K562 (cell line): Measurements from ENCODE around the gene SNTG2. TPM values are rescaled to one million over a fixed set of nuclear protein-coding genes. Genes with fewer than 3 reads are reported as not detected.

Experiments
- ATAC-seq: fragments of 200-7000 bp; cut with Tn5 transposase; 3 replicates; pipeline ENCODE4 v1.9.1; 2020; ENCODE audit warnings: moderate library complexity
- BruUV-seq: library from RNA; stranded (reverse); fragments of 400-500 nt; replicated peaks from 2 replicates; lab custom pipeline; 2021; lab: Mats Ljungman, UMichigan
- CTCF ChIA-PET: fragments of 300-600 bp; formaldehyde crosslinking; extraction: SDS; loops from one replicate; lab custom pipeline; 2021; ENCODE audit warnings: low intra/inter-chr PET ratio; lab: Yijun Ruan, JAX
- POLR2A ChIA-PET: fragments of 300-600, 350-650 bp; sonication (Branson Sonifier 250); formaldehyde crosslinking; extraction: SDS; loops from one replicate; lab custom pipeline; 2021; ENCODE audit warnings: antibody characterized with exemption, inconsistent platforms; lab: Yijun Ruan, JAX
- DNase-seq, 4 experiments: peaks; one replicate each; pipeline versions ENCODE4 v3.0.0 to v3.0.0-alpha.2; 2011 to 2018; ENCODE audit warnings: low spot score in 3 of 4, mixed read lengths in 3 of 4; ENCODE audit errors: extremely low read depth in 1 of 4
- FAIRE-seq: peaks from 2 replicates; lab custom pipeline; 2011; peaks lifted over from hg19 to GRCh38; lab: Jason Lieb, UNC
- H2AFZ ChIP-seq: 2 replicates; pipeline ENCODE4 v1.6.0; 2011; ENCODE audit warnings: low read depth, low read length, control low read depth, inconsistent platforms
- H3K27ac ChIP-seq: fragments of 200-600 bp; 3 replicates; pipeline ENCODE4 v1.8.0; 2011; ENCODE audit warnings: low read depth, mild to moderate bottlenecking, control low read depth, inconsistent platforms, low read length, moderate library complexity, mixed read lengths; ENCODE audit errors: extremely low read depth
- H3K27me3 ChIP-seq, 2 experiments: fragments of 300-600 bp in 1 of 2; 2 replicates in 1 of 2; 3 replicates in 1 of 2; pipeline versions ENCODE4 v1.6.0 to v1.8.0; 2011; ENCODE audit warnings: inconsistent platforms in 2 of 2, low read length in 2 of 2, mild to moderate bottlenecking in 1 of 2, mixed read lengths in 1 of 2, moderate library complexity in 1 of 2; ENCODE audit not compliant: control insufficient read depth in 2 of 2, insufficient read depth in 2 of 2
- H3K36me3 ChIP-seq: fragments of 300-600 bp; 3 replicates; pipeline ENCODE4 v1.8.0; 2011; ENCODE audit warnings: mild to moderate bottlenecking, low read length, inconsistent platforms; ENCODE audit not compliant: control insufficient read depth, insufficient read depth
- H3K4me1 ChIP-seq, 2 experiments: fragments of 200-600 bp in 1 of 2; replicated peaks in 1 of 2; 2 replicates in 1 of 2; 3 replicates in 1 of 2; pipeline versions ENCODE4 v1.5.1 to v1.8.0; 2011; ENCODE audit warnings: inconsistent platforms in 2 of 2, low read length in 2 of 2, mild to moderate bottlenecking in 1 of 2, mixed read lengths in 1 of 2, moderate library complexity in 1 of 2; ENCODE audit not compliant: control insufficient read depth in 2 of 2, insufficient read depth in 2 of 2
- H3K4me2 ChIP-seq: 2 replicates; pipeline ENCODE4 v1.6.1; 2011; ENCODE audit warnings: low read length, control low read depth, inconsistent platforms, mixed read lengths; ENCODE audit not compliant: insufficient read depth
- H3K4me3 ChIP-seq: fragments of 200-600 bp; sonication (generic), shearing (Covaris generic); 2 replicates; pipeline ENCODE4 v1.5.1; 2016; ENCODE audit warnings: control low read depth, inconsistent platforms
- H3K79me2 ChIP-seq: fragments of 200-600 bp; 3 replicates; pipeline ENCODE4 v1.8.0; 2011; ENCODE audit warnings: low read length, inconsistent platforms; ENCODE audit not compliant: control insufficient read depth, insufficient read depth
- H3K9ac ChIP-seq, 2 experiments: 2 replicates each; pipeline versions ENCODE4 v1.6.0 to v1.6.1; 2011; ENCODE audit warnings: low read depth in 2 of 2, low read length in 2 of 2, control low read depth in 1 of 2, inconsistent platforms in 1 of 2, mild to moderate bottlenecking in 1 of 2, mixed read lengths in 1 of 2; ENCODE audit not compliant: insufficient read depth in 1 of 2
- H3K9me1 ChIP-seq: one replicate; pipeline ENCODE4 v1.6.0; 2011; ENCODE audit warnings: inconsistent platforms, mild to moderate bottlenecking, low read length, moderate library complexity; ENCODE audit not compliant: control insufficient read depth, insufficient read depth
- H3K9me3 ChIP-seq: replicated peaks from 2 replicates; pipeline ENCODE4 v1.5.1; 2011; ENCODE audit warnings: low read depth, low read length, inconsistent platforms; ENCODE audit not compliant: control insufficient read depth, insufficient read depth
- H4K20me1 ChIP-seq: replicated peaks from 2 replicates; pipeline ENCODE4 v1.6.1; 2011; ENCODE audit warnings: low read length, inconsistent platforms, mixed read lengths; ENCODE audit not compliant: control insufficient read depth, insufficient read depth
- ARID1B ChIP-seq: fragments of 450-650 bp; IDR thresholded peaks from 2 replicates; pipeline ENCODE4 v1.6.1; 2016; ENCODE audit warnings: antibody characterized with exemption, mild to moderate bottlenecking, inconsistent platforms
- WGBS: fragments of 100-300 bp; shearing (Covaris generic); methylation state at CpG from one replicate; pipeline ENCODE4 v1.1.6; 2016; ENCODE audit warnings: low coverage, mixed read lengths; ENCODE audit not compliant: insufficient coverage; ENCODE audit errors: missing lambda C conversion rate; 5-methylcytosine and 5-hydroxymethylcytosine counted together
- in situ Hi-C: fragments of 300-500 bp; cut with MboI; formaldehyde crosslinking; loops from 4 replicates; pipeline ENCODE4 v1.15.0; 2018; ENCODE audit warnings: inconsistent platforms, mixed read lengths
- intact Hi-C: fragments of 100-400 bp; cut with micrococcal nuclease; formaldehyde crosslinking; loops from 2 replicates; pipeline ENCODE4 v1.14.2; 2022
- polyA plus RNA-seq, 8 experiments: library from polyadenylated mRNA; depleted of rRNA in 4 of 8; stranded (reverse) in 5 of 8; unstranded in 3 of 8; fragments of >200 nt; fragmentation: Nextera tagmentation in 2 of 8; fragmentation: Illumina TruSeq in 1 of 8; extraction: Ambion mirVana in 2 of 8; extraction: Trizol in 1 of 8; gene quantifications; 2 replicates each; pipeline versions ENCODE4 v1.2.1 to v1.2.3, GENCODE V29; 2011 to 2014; ENCODE audit warnings: inconsistent platforms in 1 of 8, missing spikeins in 1 of 8
- total RNA-seq, 7 experiments: library from RNA; depleted of rRNA in 6 of 7; stranded (reverse); fragments of >200 nt in 6 of 7; fragmentation: Illumina TruSeq in 2 of 7; extraction: Trizol in 2 of 7; gene quantifications; 2 replicates each; pipeline versions ENCODE4 v1.2.1 to v1.2.3, GENCODE V29; 2011 to 2021; ENCODE audit warnings: low replicate concordance in 1 of 7
- TF ChIP-seq, protein P1 (sequence below): fragments of 450-650 bp; IDR thresholded peaks from 2 replicates; pipeline ENCODE4 v1.6.1; 2014; ENCODE audit warnings: low read depth, mild to moderate bottlenecking, moderate library complexity, borderline replicate concordance

SNTG2 gene
- total and polyA plus RNA-seq, 9 of the 15 experiments (the other 6 are each of a cell fraction or from before 2014, with no cell fraction given): not detected

DNA sequence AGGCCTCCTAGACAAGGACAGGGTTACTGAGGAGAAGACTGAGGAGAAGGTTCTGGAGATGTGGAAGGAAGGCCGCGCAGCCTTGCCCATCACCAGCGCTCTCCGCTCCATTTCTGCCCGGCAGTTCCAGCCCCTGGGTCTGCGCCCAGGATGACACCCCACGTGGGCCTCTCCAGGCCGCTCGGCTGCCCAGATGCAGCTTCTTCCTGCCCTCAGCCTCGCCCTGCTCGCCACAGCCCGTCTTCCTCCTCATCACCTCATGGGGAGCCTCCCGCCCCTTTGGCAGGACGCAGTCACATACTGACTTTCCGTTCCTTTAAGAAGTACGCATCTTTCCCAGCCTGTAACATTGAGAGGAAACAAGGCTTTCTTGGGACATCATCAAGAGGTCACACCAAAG lies 37.1 kb downstream of the SNTG2 start:
- Histone ChIP-seq H3K27me3 (peaks cover 0 to 13% of the 10 kb centered on the region in 2 experiments; a peak in 3 of 5 replicates), H3K9me1 (no peaks in the 10 kb centered on the region), H4K20me1 (peaks cover 3% of the 10 kb centered on the region; the same call in 1 of the 2 replicates), H3K9ac (no peak overlapping the region), H3K4me1 (peaks cover 0 to 2% of the 10 kb centered on the region in 2 experiments; a peak in 1 of 5 replicates), H3K36me3 (no peaks in the 10 kb centered on the region), H2AFZ (no peak overlapping the region), H3K79me2 (no peaks in the 10 kb centered on the region), H3K27ac (no peak overlapping the region), H3K4me2 (no peak overlapping the region), H3K4me3 (no peak overlapping the region), H3K9me3 (no peaks in the 10 kb centered on the region)
- intact Hi-C loops: no loop called here
- no peak for DNase-seq
- no TSS peak for BruUV-seq
- 3% methylated on average over 9 of the region's 16 CpGs for WGBS
- FAIRE-seq: no peak
- TF ChIP-seq ARID1B: no peak
- TF ChIP-seq, protein P1, sequence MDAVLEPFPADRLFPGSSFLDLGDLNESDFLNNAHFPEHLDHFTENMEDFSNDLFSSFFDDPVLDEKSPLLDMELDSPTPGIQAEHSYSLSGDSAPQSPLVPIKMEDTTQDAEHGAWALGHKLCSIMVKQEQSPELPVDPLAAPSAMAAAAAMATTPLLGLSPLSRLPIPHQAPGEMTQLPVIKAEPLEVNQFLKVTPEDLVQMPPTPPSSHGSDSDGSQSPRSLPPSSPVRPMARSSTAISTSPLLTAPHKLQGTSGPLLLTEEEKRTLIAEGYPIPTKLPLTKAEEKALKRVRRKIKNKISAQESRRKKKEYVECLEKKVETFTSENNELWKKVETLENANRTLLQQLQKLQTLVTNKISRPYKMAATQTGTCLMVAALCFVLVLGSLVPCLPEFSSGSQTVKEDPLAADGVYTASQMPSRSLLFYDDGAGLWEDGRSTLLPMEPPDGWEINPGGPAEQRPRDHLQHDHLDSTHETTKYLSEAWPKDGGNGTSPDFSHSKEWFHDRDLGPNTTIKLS: no peak
- ChIA-PET POLR2A (no interaction called here), CTCF (no interaction called here)
- in situ Hi-C loops: loop anchor here (5.0 kb wide), 1 partner anchor 65 kb away; no protein-coding TSS in a partner anchor
- ATAC-seq: no peak
